IPS-18c (cell line): ENCODE data around the gene CNTNAP3B.
"Not testable (repeated sequence)": the region's sequence is repeated elsewhere in the genome, so short reads cannot be mapped to it uniquely, and the experiment has no call there.

Experiments used
- H3K4me3 ChIP-seq: 2 replicates; pipeline ENCODE4 v1.7.0; 2013; ENCODE audit warnings: low read depth, mild to moderate bottlenecking, low read length, moderate library complexity; ENCODE audit not compliant: insufficient read depth
- H3K9me3 ChIP-seq: one replicate; pipeline ENCODE4 v1.6.1; 2013; ENCODE audit warnings: mild to moderate bottlenecking, low read length, moderate library complexity; ENCODE audit not compliant: control insufficient read depth, insufficient read depth

The CNTNAP3B gene

DNA sequence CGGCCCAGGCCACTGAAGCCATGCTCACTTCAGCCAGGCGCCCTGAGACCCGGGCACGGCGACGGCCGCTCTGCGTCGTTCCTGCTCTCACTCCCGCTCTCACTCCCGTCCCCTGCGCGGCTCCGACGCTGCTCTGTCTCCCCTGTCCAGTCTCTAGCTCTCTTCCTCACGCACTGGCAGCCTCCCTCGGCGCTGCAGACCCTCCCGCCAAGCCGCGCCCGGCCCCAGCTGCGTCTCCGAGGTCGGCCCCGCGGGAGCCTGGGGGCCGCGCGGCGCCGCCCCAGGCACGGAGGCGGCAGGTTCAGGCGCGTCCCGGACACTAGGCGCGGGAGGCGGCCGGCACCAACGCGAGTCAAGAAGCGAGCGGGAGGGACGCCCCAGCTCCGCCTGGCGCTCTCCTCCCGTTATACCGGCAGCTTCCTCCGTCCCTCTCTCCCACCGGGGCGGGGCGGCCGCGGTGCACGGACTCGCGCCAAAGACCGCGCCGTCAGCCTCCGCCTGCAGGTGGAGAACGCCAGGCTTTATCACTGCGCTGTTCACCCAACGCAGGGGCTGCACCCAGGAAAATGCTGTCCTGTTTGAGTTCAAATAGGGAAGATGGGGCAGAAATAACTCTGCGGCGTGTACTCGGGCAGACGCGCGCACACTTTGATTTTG, at the start of gene CNTNAP3B:
Gene CNTNAP3B (minus strand): TSS at position 354 of the 657 bp plus-strand sequence. CDS start 332 bp downstream, at position 22.
- H3K9me3 ChIP-seq, H3K4me3 ChIP-seq: not testable (repeated sequence)

- not testable (repeated sequence) for H3K9me3 ChIP-seq, H3K4me3 ChIP-seq
These were observed 31.1 kb upstream of the CNTNAP3B start for GRCh38 chr9:42160299-42160698.

- H3K4me3 ChIP-seq, H3K9me3 ChIP-seq: not testable (repeated sequence)
These were observed 2.0 kb downstream of the CNTNAP3B start for GRCh38 chr9:42127056-42127841.

DNA sequence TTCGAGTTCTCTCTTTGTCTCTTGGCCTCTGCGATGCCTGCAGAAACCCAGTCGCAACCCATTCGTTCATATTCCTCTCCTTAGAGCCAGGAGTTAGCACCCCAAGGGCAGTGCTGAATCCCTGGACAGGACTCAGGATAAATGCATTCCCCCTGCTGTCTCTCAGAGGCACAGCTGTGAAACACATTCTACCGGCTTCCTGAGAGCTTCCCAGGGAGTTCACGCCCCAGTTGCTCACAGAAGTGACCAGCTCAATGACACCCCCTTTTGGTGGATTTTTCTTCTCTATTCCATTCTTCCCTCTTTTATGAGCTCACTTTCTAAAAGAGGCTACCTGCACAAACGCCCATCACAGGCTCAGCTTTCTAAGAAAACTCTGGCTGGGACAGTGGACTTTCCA, 8.2 kb downstream of the CNTNAP3B start:
- not testable (repeated sequence) for H3K4me3 ChIP-seq, H3K9me3 ChIP-seq

- not testable (repeated sequence) for H3K4me3 ChIP-seq, H3K9me3 ChIP-seq
These were observed 33.3 kb downstream of the CNTNAP3B start for GRCh38 chr9:42095929-42096328.

- not testable (repeated sequence) for H3K9me3 ChIP-seq, H3K4me3 ChIP-seq
These were observed 44.7 kb downstream of the CNTNAP3B start for GRCh38 chr9:42084559-42084952.

GRCh38 chr9:42083877-42084558, 45.2 kb downstream of the CNTNAP3B start:
- H3K9me3 ChIP-seq: not testable (repeated sequence)

GRCh38 chr9:42080376-42080775, 48.9 kb downstream of the CNTNAP3B start:
- H3K9me3 ChIP-seq, H3K4me3 ChIP-seq: not testable (repeated sequence)

More at GRCh38 chr9:42083877-42084558, 45.2 kb downstream of the CNTNAP3B start:
- not testable (repeated sequence) for H3K4me3 ChIP-seq

- H3K4me3 ChIP-seq, H3K9me3 ChIP-seq: not testable (repeated sequence)
These were observed 54.4 kb downstream of the CNTNAP3B start for GRCh38 chr9:42074868-42075267.

DNA sequence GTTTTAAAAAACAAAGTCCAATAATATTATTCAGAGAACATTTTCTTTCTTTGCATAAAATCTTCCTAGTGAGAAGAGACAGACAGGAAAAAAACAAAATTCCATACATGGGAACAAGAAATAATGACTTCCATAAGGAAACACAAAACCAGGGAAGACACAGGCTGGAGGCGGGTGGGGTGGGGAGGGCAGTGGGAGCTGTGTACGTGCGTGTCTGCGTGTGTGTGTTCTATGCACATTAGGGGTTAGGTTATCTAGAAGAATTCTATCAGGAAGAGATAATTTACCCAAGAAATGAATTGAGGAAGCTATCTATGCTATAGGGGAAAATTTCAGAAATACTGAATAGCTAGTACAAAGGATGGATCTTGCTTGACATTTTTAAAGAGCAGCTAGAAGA, 58.2 kb downstream of the CNTNAP3B start:
- H3K4me3 ChIP-seq, H3K9me3 ChIP-seq: not testable (repeated sequence)

DNA sequence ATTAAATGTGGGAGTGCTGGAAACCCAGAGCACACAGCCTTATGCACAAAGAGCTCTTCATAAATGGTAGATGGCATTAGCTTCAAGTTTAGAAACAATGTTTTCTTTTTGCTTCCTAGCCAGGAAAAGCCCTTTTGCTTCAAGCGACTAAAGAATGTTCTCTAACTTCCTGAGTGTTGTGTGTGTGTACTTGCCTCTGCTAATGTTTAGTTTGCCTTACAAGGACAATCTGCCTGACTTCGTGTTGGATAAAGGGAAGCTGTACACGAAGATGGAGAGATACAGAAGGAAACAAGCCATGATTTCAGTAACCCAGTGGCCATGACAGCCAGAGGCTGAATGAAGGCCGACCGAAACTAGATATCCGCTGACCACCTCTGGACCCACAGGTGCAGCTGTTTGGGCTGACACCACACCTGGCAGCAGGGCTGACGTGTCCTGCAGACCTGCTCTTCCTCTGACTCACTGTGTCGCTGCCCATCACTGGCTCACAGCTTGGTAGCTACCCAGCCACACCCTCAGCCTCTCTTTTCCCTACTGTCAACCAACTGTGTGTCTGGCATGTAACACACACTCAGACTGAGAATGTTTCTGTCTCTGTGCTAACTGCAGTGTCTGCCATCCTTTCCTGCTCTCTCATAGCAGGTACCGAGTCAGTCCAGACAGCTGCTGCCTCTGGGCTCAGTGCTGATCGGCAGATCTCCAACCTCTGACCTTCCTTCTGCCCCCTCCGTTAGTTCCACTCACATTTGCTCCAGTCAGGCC, 59.0 kb downstream of the CNTNAP3B start:
- H3K4me3 ChIP-seq, H3K9me3 ChIP-seq: not testable (repeated sequence)

DNA sequence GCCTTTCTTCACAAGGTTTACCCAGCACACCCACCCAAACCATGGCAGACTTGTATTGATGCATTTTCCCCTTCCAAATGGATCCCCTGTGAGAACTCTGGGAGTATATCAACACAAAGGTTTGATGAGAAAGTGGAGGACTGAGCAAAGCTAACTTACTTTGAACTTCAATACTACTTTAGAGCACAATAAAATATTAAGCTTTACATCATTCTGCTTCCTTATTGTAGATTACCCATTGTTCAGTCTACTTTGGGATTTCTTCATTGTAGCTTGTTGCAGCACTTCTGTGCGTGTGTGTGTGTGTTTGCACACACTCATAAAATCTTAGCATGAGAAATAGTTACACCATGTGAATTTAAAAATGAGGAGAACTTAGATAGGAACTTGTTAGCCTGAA, 75.4 kb downstream of the CNTNAP3B start:
- not testable (repeated sequence) for H3K9me3 ChIP-seq, H3K4me3 ChIP-seq

GRCh38 chr9:42050701-42051100, 78.5 kb downstream of the CNTNAP3B start:
- not testable (repeated sequence) for H3K9me3 ChIP-seq, H3K4me3 ChIP-seq

- not testable (repeated sequence) for H3K9me3 ChIP-seq, H3K4me3 ChIP-seq
These were observed 84.7 kb downstream of the CNTNAP3B start for GRCh38 chr9:42044422-42045010.

DNA sequence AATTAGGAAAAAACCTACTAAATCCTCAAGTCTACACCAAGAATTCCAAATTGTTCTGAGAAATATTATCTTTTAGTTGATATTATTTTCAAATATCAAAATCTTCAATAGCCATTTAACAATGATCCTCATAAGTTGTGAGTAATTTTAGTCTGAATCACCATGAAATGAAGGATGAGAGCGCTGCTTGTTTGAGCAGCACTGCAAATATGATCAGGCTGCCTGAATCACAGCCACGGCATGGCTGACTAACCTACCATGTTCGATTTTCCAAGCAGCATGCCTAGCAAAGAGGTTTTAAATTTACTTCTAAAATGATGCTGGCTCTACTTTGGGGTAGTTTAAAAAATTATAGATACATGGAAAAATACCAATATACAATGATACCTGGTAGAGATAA, 95.7 kb downstream of the CNTNAP3B start:
- H3K9me3 ChIP-seq, H3K4me3 ChIP-seq: not testable (repeated sequence)

- not testable (repeated sequence) for H3K9me3 ChIP-seq, H3K4me3 ChIP-seq
These were observed 108.6 kb downstream of the CNTNAP3B start for GRCh38 chr9:42020639-42021038.

GRCh38 chr9:42018220-42018922, 110.9 kb downstream of the CNTNAP3B start:
- H3K4me3 ChIP-seq, H3K9me3 ChIP-seq: not testable (repeated sequence)
